Activated CD8-positive, alpha-beta T cell treated with anti-CD3 and anti-CD28 coated beads, Interleukin-2, amount 10 ng/mL, durations not matched to agents 7 days and 5 days (primary cell): ENCODE results near the gene TCF21. TPM values are rescaled to one million over a fixed set of nuclear protein-coding genes. Genes with fewer than 3 reads are reported as not detected.

ENCODE experiments used
- ATAC-seq: fragments of 150-1000 bp; cut with Tn5 transposase; one replicate; pipeline ENCODE4 v1.10.0; 2021; ENCODE audit warnings: moderate library complexity
- CTCF ChIA-PET: fragments of 350-600 bp; sonication (Branson Sonifier 250); formaldehyde crosslinking; loops from one replicate; lab custom pipeline; 2021; ENCODE audit warnings: antibody characterized with exemption; lab: Charles Lee
- POLR2A ChIA-PET: fragments of 350-600 bp; sonication (Branson Sonifier 250); formaldehyde crosslinking; loops from one replicate; lab custom pipeline; 2021; ENCODE audit warnings: antibody characterized with exemption; lab: Charles Lee
- DNase-seq: peaks from one replicate; pipeline ENCODE4 v3.0.0-alpha.2; 2020
- H3K27ac Mint-ChIP-seq: one replicate; pipeline ENCODE4 v1.8.0; 2021; ENCODE audit warnings: mild to moderate bottlenecking, mixed read lengths
- H3K27me3 Mint-ChIP-seq: one replicate; pipeline ENCODE4 v1.8.0; 2021; ENCODE audit warnings: low read depth, mixed read lengths
- H3K36me3 Mint-ChIP-seq: one replicate; pipeline ENCODE4 v1.8.0; 2021; ENCODE audit warnings: low read depth, mixed read lengths
- H3K4me1 Mint-ChIP-seq: one replicate; pipeline ENCODE4 v1.8.0; 2021; ENCODE audit warnings: low read depth, mixed read lengths
- H3K4me3 Mint-ChIP-seq: one replicate; pipeline ENCODE4 v1.8.0; 2021; ENCODE audit warnings: mild to moderate bottlenecking, mixed read lengths
- H3K9me3 Mint-ChIP-seq: one replicate; pipeline ENCODE4 v1.8.0; 2022; ENCODE audit warnings: mixed read lengths; ENCODE audit not compliant: insufficient read depth
- total RNA-seq, 2 experiments: library from RNA; stranded (reverse); gene quantifications; one replicate each; pipeline ENCODE4 v1.2.3, GENCODE V29; 2021

TCF21 gene
- total RNA-seq, 2 experiments from 2014 or later = not detected

DNA sequence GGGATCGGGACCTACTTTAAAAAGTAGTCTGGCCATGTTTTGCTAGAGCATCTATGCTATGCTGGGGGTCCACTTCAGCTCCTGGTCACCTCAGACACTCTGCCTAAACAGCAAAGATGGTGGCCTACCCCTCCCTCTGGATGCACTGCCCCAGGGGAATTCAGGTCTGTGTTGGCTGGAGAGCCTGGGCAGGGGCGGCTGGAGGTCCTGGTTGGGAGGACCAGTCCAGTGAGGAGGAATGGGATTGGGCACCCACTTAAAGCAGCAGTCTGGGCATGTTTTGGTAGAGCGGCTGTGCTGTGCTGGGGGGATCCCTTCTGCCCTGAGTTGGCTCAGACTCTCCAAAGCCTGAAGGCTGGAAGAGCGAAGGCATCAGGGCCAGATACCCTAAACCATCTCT is 23.2 kb upstream of the TCF21 start:
- peaks cover 20% of the 10 kb centered on the region for H3K9me3 Mint-ChIP-seq
- ATAC-seq = no peak
- no peaks in the 10 kb centered on the region for H3K4me1 Mint-ChIP-seq
- CTCF ChIA-PET = no interaction called here
- no peaks in the 10 kb centered on the region for H3K36me3 Mint-ChIP-seq
- no peak overlapping the region for H3K27ac Mint-ChIP-seq
- no peak for DNase-seq
- POLR2A ChIA-PET = no interaction called here
- no peak overlapping the region for H3K4me3 Mint-ChIP-seq
- peaks cover 4% of the 10 kb centered on the region for H3K27me3 Mint-ChIP-seq

DNA sequence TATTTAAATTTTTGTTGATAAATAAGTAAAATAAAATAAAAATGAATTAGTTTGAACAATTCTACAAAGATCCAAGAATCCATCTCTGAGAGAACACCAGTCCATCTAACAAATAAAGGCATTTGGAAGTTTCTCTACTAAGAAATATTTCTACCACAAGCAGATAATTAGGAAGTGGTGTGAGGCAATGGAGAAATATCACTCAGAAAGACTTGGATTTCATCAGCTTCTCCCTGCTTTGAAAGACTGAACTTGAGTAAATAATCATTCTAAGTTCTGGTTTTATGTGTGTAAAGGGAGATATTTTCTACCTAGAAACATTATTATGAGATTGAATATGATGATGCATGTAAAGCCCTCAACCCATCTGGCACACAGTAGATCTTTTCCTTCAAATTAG is 17.8 kb upstream of the TCF21 start:
- no peaks in the 10 kb centered on the region for H3K9me3 Mint-ChIP-seq
- H3K4me3 Mint-ChIP-seq = no peak overlapping the region
- H3K27me3 Mint-ChIP-seq = peaks cover 12% of the 10 kb centered on the region
- ATAC-seq (no peak), DNase-seq (no peak)
- no peaks in the 10 kb centered on the region for H3K36me3 Mint-ChIP-seq
- H3K27ac Mint-ChIP-seq = no peak overlapping the region
- no peaks in the 10 kb centered on the region for H3K4me1 Mint-ChIP-seq
- CTCF ChIA-PET = no interaction called here
- POLR2A ChIA-PET = no interaction called here

GRCh38 chr6:133873538-133873937 is 15.4 kb upstream of the TCF21 start:
- no peak overlapping the region for H3K27ac Mint-ChIP-seq
- H3K4me3 Mint-ChIP-seq = no peak overlapping the region
- DNase-seq (no peak), ATAC-seq (no peak)
- no peaks in the 10 kb centered on the region for H3K9me3 Mint-ChIP-seq
- ChIA-PET POLR2A (no interaction called here), CTCF (no interaction called here)
- H3K27me3 Mint-ChIP-seq = peaks cover 12% of the 10 kb centered on the region
- H3K4me1 Mint-ChIP-seq = no peaks in the 10 kb centered on the region
- H3K36me3 Mint-ChIP-seq = no peaks in the 10 kb centered on the region

DNA sequence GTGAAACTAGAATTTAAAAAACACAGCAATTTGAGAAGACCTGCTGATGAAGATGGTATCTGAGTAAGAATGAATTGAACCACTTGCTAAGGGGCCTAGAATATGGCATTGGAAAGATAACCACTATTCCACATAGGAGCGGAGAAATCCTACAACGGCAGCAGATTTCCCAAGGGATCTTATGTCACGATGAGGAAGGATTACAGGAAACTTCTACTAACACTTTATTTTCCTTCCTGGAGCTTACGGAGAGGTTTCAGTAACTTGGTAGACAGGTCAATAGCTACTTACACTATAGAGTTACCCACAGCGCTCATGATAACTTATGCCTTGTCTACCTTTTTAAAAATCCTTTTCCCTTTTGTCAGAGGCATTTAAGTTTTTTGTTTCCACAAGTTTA is 11.8 kb upstream of the TCF21 start:
- no peak overlapping the region for H3K4me3 Mint-ChIP-seq
- no peak overlapping the region for H3K27ac Mint-ChIP-seq
- peaks cover 24% of the 10 kb centered on the region for H3K27me3 Mint-ChIP-seq
- ChIA-PET CTCF (no interaction called here), POLR2A (no interaction called here)
- H3K36me3 Mint-ChIP-seq = no peaks in the 10 kb centered on the region
- no peaks in the 10 kb centered on the region for H3K4me1 Mint-ChIP-seq
- no peak for DNase-seq
- H3K9me3 Mint-ChIP-seq = no peaks in the 10 kb centered on the region
- ATAC-seq = no peak

DNA sequence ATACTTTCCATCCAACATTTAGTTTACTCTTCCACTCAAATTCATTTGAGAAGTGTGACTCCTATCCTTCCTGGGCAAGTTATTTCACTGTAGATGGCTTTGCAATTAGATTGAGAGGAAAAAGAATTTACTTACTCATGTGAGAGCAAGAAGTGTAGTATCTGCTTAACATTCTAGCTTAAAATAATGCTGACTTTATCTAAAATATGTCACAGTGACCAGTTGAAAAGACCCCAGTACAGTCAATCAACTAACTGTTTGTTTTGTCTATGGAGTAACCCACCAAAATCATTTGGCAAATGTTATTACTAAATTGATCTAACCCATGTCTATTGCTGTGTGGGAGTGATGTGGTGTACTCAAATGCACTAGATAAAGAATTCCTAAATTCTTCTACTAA is 8.9 kb upstream of the TCF21 start:
- CTCF ChIA-PET = interaction anchor here (1.0 kb wide), 1 partner anchor 9 kb away, joined by 3 read pairs; no protein-coding TSS in a partner anchor
- no peak for ATAC-seq
- H3K4me3 Mint-ChIP-seq = no peak overlapping the region

GRCh38 chr6:133880896-133881295 is 8.0 kb upstream of the TCF21 start:
- Mint-ChIP-seq H3K27ac (no peak overlapping the region), H3K9me3 (no peaks in the 10 kb centered on the region), H3K36me3 (no peaks in the 10 kb centered on the region), H3K4me1 (no peaks in the 10 kb centered on the region), H3K27me3 (peaks cover 31% of the 10 kb centered on the region), H3K4me3 (no peak overlapping the region)
- ChIA-PET POLR2A (no interaction called here), CTCF (interaction anchor here (1.0 to 1.2 kb wide), 2 partner anchors 183 to 232 kb away, joined by 3 read pairs; no protein-coding TSS in a partner anchor)
- ATAC-seq (no peak), DNase-seq (no peak)

More for the DNA sequence above, 8.9 kb upstream of the TCF21 start:
- peaks cover 28% of the 10 kb centered on the region for H3K27me3 Mint-ChIP-seq
- DNase-seq = no peak
- H3K27ac Mint-ChIP-seq = no peak overlapping the region
- H3K36me3 Mint-ChIP-seq = no peaks in the 10 kb centered on the region
- POLR2A ChIA-PET = no interaction called here
- H3K9me3 Mint-ChIP-seq = no peaks in the 10 kb centered on the region
- no peaks in the 10 kb centered on the region for H3K4me1 Mint-ChIP-seq

GRCh38 chr6:133886104-133886775 is 2.7 kb upstream of the TCF21 start:
- Mint-ChIP-seq H3K4me3 (no peak overlapping the region), H3K9me3 (no peaks in the 10 kb centered on the region), H3K4me1 (peaks cover 9% of the 10 kb centered on the region), H3K27ac (no peak overlapping the region), H3K27me3 (peaks cover 55% of the 10 kb centered on the region), H3K36me3 (no peaks in the 10 kb centered on the region)
- ChIA-PET POLR2A (no interaction called here), CTCF (interaction anchor here (1.0 kb wide), 1 partner anchor 35 kb away, joined by 4 read pairs; no protein-coding TSS in a partner anchor)
- ATAC-seq = no peak
- DNase-seq = no peak

DNA sequence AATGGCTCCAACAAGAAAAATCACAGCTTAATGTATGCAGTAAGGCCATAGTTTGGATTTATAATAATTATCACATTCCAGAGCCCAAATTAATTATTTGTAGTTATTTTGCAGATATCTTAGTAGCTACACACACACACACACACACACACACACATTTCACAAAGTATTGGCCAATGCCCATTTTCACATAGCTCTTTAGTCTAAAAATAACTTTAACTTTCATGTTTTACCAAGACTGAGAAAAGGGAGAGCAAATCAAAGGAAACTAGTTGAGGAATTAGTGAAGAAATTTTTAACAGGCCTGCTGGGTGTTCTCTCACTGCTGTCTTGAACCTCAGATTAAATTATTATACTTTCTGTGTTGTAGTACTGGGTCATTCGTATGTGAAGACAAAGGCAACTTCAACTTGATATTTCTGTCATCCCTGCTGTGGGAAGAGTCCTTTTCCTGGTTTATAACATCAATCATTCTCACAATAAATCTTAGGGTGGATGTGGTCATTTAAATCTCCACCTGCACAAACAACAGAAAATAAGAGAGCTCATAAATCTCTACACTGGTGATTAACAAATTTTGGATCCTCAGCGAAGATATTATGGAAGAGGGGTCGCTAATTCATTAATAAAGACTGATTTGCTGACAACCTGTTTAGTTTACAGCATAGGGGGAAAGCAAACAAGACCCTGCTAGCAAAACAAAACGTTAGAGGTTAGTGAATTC is 1.6 kb upstream of the TCF21 start:
- CTCF ChIA-PET = interaction anchor here (1.0 to 1.5 kb wide), 2 partner anchors 30 to 34 kb away, joined by 4 to 7 read pairs; no protein-coding TSS in a partner anchor

DNA sequence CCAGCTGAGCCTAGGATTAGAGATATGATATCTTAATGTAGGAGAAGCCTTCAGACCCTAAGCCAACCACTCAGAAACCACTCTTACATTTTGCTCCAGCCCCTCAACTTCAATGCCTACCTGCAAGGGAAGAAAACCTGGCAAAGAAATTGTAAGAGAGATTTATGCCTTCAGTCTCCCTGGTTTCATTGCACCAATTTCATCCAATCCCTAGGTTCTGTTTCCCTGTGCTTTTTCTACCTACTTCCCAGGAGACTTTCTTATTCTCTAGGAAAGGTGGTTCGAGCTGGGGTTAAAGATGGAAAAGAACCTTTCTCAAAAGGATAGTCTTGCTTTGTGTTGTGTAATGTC is 1.1 kb upstream of the TCF21 start:
- Mint-ChIP-seq H3K4me3 (no peak overlapping the region), H3K4me1 (peaks cover 13% of the 10 kb centered on the region), H3K36me3 (no peaks in the 10 kb centered on the region), H3K27ac (no peak overlapping the region), H3K27me3 (peaks cover 67% of the 10 kb centered on the region), H3K9me3 (no peaks in the 10 kb centered on the region)
- no peak for DNase-seq
- POLR2A ChIA-PET = no interaction called here
- no peak for ATAC-seq
- CTCF ChIA-PET = interaction anchor here (1.5 kb wide), 1 partner anchor 29 kb away, joined by 7 read pairs; no protein-coding TSS in a partner anchor

More for the DNA sequence above, 1.6 kb upstream of the TCF21 start:
- ATAC-seq (no peak), DNase-seq (no peak)
- Mint-ChIP-seq H3K4me1 (peaks cover 13% of the 10 kb centered on the region), H3K27me3 (peaks cover 62% of the 10 kb centered on the region), H3K36me3 (no peaks in the 10 kb centered on the region), H3K9me3 (no peaks in the 10 kb centered on the region), H3K4me3 (no peak overlapping the region), H3K27ac (no peak overlapping the region)
- POLR2A ChIA-PET = interaction anchor here (0.6 kb wide), 1 partner anchor 1220 kb away, joined by 3 read pairs; no protein-coding TSS in a partner anchor

- CTCF ChIA-PET = interaction anchor here (0.7 to 2.4 kb wide), 2 partner anchors 10 to 27 kb away, joined by 3 to 8 read pairs; no protein-coding TSS in a partner anchor
- Mint-ChIP-seq H3K36me3 (no peaks in the 10 kb centered on the region), H3K9me3 (no peaks in the 10 kb centered on the region), H3K27me3 (peaks cover 76% of the 10 kb centered on the region), H3K4me3 (no peak overlapping the region), H3K4me1 (peaks cover 21% of the 10 kb centered on the region), H3K27ac (peak overlapping the region; percentile 40)
- ATAC-seq (no peak), DNase-seq (no peak)
- POLR2A ChIA-PET = no interaction called here
These were observed 867 bp downstream of the TCF21 start for GRCh38 chr6:133889557-133890403.

GRCh38 chr6:133890711-133891148 is 1.8 kb downstream of the TCF21 start:
- POLR2A ChIA-PET = interaction anchor here (0.9 kb wide), 1 partner anchor 9 kb away, joined by 3 read pairs; no protein-coding TSS in a partner anchor
- H3K9me3 Mint-ChIP-seq = no peaks in the 10 kb centered on the region
- no peak overlapping the region for H3K27ac Mint-ChIP-seq
- CTCF ChIA-PET = interaction anchor here (2.4 to 2.6 kb wide), 2 partner anchors 26 to 33 kb away, joined by 8 to 9 read pairs; no protein-coding TSS in a partner anchor
- H3K4me1 Mint-ChIP-seq = peaks cover 21% of the 10 kb centered on the region
- peaks cover 80% of the 10 kb centered on the region for H3K27me3 Mint-ChIP-seq
- peak overlapping the region; percentile 72 for H3K4me3 Mint-ChIP-seq
- DNase-seq = no peak
- no peak for ATAC-seq
- no peaks in the 10 kb centered on the region for H3K36me3 Mint-ChIP-seq
